ENCODE measurements around the gene UMAD1.

Gene UMAD1

GRCh38 chr7:7640221-7641128 is at the start of gene UMAD1:
TSS of gene UMAD1 (plus strand) at chr7:7640752. CDS start at chr7:7673372, 32,620 bp downstream.
- CTCF ChIA-PET = interaction anchor here (0.6 kb wide), 1 partner anchor 196 kb away, joined by 4 read pairs; no protein-coding TSS in a partner anchor
- peak within 1 kb of the TSS; percentile 87 for H3K27ac ChIP-seq
- POLR2A ChIA-PET (ENCODE audit: low non-redundant PET) = no interaction called here
- peak; percentile 98 for DNase-seq (ENCODE audit: low spot score)
- no peak for TF ChIP-seq CTCF (conservative IDR thresholded peaks at IDR 0.05; ENCODE audit: low read depth)

- CTCF ChIA-PET = interaction anchor here (0.6 to 1.1 kb wide), 4 partner anchors 44 to 701 kb away, joined by 3 to 5 read pairs (median 3); no protein-coding TSS in a partner anchor
- H3K27ac ChIP-seq = no peak overlapping the region
- peak; percentile 49 for TF ChIP-seq CTCF (conservative IDR thresholded peaks at IDR 0.05; ENCODE audit: low read depth)
- POLR2A ChIA-PET (ENCODE audit: low non-redundant PET) = no interaction called here
- DNase-seq (ENCODE audit: low spot score) = peak; percentile 30
These were observed 45.1 kb upstream of the UMAD1 start for GRCh38 chr7:7595451-7595850.

GRCh38 chr7:7596176-7596575 is 44.4 kb upstream of the UMAD1 start:
- no peak for TF ChIP-seq CTCF (conservative IDR thresholded peaks at IDR 0.05; ENCODE audit: low read depth)
- ChIA-PET CTCF (interaction anchor here (0.6 kb wide), 2 partner anchors 44 to 322 kb away, joined by 3 read pairs; no protein-coding TSS in a partner anchor), POLR2A (ENCODE audit: low non-redundant PET) (no interaction called here)

GRCh38 chr7:7607010-7607409 is 33.5 kb upstream of the UMAD1 start:
- no peak for DNase-seq (ENCODE audit: low spot score)

More at GRCh38 chr7:7596176-7596575, 44.4 kb upstream of the UMAD1 start:
- H3K27ac ChIP-seq = no peak overlapping the region
- no peak for DNase-seq (ENCODE audit: low spot score)

GRCh38 chr7:7609330-7609729 is 31.2 kb upstream of the UMAD1 start:
- DNase-seq (ENCODE audit: low spot score) = no peak
- ChIA-PET POLR2A (ENCODE audit: low non-redundant PET) (no interaction called here), CTCF (no interaction called here)
- H3K27ac ChIP-seq = no peak overlapping the region
- no peak for TF ChIP-seq CTCF (conservative IDR thresholded peaks at IDR 0.05; ENCODE audit: low read depth)

More at GRCh38 chr7:7607010-7607409, 33.5 kb upstream of the UMAD1 start:
- ChIA-PET POLR2A (ENCODE audit: low non-redundant PET) (no interaction called here), CTCF (no interaction called here)
- TF ChIP-seq CTCF (conservative IDR thresholded peaks at IDR 0.05; ENCODE audit: low read depth) = no peak
- no peak overlapping the region for H3K27ac ChIP-seq

GRCh38 chr7:7612519-7612918 is 28.0 kb upstream of the UMAD1 start:
- no peak for TF ChIP-seq CTCF (conservative IDR thresholded peaks at IDR 0.05; ENCODE audit: low read depth)
- ChIA-PET POLR2A (ENCODE audit: low non-redundant PET) (no interaction called here), CTCF (no interaction called here)
- DNase-seq (ENCODE audit: low spot score) = no peak
- H3K27ac ChIP-seq = no peak overlapping the region
